HG02763 (cell line): ENCODE results near the gene EIF4E.
A peak's percentile ranks its signal among the peaks of the same experiment; 100 is the strongest.

ENCODE experiments used
- ATAC-seq: cut with Tn5 transposase; IDR thresholded peaks from one replicate; pipeline ENCODE4 v1.9.1; 2021; ENCODE audit warnings: mild to moderate bottlenecking, moderate library complexity; ENCODE audit not compliant: unreplicated experiment

The EIF4E gene, protein sequence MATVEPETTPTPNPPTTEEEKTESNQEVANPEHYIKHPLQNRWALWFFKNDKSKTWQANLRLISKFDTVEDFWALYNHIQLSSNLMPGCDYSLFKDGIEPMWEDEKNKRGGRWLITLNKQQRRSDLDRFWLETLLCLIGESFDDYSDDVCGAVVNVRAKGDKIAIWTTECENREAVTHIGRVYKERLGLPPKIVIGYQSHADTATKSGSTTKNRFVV

DNA sequence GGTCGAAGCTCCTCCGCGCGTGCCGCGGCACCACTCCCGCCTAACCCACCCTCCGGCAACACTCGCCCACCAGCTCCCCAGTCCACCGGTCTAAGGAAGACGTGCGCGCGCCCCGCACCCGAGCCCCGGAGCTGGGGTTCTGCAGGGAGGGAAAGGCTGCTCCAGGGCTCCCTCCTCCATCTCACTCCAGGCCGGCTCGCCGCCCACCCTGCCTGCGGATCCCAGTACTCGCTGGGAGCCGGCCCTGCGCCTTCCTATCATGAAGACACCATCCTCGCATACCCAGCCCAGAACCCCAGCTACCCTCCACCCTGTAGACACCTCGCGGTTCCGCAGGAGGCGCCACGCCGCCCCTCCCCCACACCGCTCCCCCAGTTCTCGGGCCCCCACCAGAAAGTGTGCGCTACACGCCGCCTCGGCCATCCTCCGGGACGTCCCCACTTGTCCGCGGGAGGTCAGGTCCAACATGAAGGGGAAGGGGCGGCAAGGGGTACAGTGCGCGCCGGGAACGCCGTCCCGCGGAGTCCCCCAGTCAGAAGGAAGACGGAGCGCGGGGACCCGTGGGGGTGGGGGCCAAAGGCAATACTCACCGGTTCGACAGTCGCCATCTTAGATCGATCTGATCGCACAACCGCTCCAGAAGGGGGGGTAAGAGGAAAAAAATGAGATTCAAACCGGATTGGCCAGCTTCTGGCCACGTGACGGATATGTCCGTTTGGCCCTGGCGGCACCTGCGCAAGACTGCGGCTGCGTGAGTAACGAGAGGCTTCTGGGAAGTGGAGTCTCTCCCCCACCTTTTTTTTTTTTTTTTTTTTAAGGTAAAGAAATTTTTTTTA lies at the start of gene EIF4E:
Gene EIF4E (minus strand): TSS at position 629 of the 836 bp plus-strand sequence. CDS start 21 bp downstream, at position 608.
- peak; percentile 72 for ATAC-seq

DNA sequence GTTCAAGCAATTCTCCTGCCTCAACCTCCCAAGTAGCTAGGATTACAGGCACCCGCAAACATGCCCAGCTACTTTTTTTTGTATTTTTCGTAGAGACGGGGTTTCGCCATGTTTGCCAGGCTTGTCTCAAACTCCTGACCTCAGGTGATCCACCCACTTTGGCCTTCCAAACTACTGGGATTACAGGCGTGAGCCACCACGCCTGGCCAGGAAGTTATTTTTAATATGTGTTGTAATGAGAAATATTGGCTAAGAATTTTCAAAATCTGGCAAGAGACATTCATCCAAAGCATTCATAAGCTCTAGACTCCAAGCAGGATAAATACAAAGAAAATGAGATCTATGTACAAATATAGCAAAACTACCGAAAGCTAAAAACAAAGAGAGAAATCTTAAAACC lies 48.6 kb upstream of the EIF4E start:
- no peak for ATAC-seq

DNA sequence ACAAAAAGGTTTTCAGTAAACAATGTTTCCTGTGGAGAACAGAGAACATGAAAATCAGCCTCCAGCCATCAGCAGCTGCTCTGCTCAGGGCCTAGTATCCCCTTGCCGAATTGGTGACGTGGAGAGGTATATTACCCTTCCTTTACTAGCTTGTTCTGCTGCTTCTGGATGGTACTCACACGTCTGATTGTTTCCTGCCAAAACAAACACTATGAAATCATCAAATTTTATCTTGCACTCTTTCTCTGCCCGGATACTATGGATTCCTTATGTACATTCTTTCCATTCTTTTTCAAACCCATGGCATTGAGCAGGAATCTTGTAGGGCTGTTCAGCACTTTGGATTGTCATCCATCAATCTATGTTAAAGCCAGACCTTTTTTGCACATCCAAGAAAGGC lies 47.8 kb upstream of the EIF4E start:
- ATAC-seq, result no peak

DNA sequence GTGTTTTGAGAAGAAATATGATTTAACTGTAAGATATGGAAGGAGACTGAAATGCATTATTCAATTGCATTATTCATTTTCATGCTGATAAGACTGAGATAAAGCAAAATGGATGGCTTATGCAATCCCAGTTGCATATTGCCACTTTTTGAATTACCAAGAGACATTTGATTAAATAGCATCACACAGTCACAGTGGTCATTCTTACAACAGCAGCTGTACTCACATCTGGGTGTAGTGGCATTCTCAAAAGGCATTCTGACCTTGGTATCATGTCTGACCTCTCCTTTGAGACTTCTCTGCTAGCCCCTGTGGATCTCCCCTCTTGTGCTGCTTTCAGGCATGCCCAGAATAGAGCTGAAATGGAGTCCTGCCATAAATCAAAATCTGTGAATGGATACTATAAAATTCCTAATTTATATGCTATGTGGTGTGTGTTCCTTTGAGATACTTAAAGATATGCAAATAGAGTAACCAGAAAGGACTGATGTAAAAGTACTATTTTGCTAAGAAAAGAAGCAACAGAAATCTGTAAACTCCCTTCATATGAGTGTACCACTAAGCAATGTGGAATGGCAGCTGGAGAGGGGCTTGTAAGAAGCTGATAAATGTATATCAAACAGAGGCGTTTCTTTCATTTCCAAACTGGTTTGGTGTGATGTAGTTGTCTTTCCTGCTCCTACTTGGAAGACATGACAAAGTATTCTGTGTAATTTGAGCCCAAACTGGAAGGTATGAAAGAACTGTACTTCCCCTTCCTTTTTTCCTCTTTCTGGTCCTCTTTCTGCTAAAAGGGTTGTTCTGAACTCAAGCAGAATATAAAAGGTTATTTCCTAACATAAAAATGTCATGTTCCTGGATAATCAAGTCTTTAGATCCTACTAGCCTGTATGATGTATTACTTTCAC lies 41.2 kb upstream of the EIF4E start:
- no peak for ATAC-seq

DNA sequence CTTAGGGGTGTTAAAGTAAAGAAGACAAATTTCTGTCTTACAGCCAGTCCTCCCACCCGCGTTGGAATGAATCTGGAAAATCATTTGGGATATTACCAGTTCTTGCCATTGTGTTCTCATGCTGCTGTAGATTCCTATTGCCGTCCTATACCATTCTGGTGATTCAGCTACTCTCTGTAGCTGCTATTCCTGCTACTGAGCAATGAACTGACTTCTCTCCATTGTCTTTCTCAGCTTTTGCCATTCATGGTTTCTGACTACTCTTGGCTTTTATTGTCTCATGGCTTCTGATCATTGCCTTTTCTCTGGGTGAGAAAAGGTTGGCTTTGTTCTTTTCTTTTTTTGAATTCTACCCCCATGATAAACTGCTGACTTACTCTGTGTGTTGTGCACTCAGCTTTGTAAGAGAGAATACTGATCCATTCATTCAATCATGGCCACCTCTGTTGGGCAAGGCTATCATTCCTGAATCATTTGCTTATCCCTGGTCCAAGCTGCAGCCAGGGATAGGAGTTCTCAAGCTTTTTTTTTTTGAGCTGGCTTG lies 38.9 kb upstream of the EIF4E start:
- ATAC-seq, result no peak

DNA sequence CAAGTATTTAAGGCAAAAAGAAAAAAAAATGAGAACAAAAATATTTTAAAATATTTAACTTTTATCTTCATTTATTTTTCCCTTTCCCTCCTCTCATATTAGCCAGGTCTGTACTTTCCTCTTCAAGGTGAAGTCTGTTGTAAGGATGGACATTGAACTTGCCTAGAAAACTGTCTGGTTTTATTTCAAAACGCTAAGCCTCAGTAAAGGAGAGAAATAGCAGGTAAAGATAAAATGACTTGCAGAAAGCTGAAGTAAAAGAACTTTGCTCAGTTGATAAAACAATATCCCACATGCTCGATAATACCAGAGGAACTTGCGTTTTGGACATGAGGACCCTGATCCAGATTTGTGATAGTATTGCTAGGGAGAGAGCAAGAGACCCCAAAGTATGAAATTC lies 38.0 kb upstream of the EIF4E start:
- ATAC-seq, result no peak

DNA sequence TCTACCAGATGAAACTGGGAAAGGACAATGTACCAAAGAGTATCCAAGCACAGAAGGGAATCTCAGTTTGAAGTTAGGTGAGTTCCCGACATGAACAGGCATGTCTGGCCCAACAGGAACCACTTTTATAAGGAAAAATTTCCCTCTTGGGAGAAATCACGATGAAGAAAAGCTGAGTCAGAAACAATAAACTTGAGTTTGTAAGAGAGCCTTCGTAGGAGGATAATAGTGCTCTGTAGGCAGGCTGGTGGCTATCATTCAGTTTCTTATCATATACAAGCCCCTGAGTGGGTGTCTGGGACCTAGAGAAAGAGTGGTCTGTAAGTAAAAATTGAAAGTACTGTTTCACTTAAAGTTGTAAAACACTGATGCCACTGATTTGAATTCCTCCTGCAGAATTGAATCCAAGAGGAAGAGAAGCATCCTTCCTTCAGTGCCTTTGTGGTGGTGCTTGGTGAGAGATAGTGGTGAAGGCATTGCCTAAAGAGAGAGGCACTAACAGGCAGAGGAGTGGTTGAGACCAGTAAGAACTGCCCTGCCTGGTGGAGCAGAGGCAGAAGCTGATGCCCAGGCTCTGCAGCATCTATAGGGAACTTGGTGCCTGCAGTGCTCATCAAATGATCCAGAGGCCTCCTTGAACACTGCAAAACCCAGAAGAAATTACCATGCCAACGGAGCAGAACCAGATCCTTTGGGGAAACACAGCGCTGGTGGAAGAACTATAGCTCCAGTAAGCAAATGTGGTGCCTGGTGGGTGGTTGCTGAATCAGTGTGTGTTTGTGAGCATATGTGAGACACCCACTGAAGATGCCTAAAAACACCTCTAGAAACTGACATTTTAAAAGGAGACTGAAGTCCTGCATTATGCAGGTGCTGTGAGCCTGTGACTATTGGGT lies 34.9 kb upstream of the EIF4E start:
- no peak for ATAC-seq

DNA sequence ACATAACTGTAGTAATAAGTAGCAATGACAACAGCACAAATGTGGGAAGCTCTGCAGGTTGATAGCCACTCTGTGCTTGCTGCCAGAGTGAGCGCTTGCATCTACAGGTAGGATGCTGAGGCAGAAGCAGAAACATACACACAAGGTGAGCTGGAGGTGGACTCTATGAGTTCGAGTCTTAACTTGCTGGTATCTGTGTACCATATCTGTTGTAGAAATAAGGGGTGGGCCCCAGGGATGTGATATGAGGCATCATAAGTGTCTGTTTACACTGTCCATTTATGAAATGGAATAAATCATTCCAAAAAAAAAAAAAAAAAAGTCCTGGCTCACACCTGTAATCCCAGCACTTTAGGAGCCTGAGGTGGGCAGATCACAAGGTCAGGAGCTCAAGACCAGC lies 32.8 kb upstream of the EIF4E start:
- no peak for ATAC-seq

DNA sequence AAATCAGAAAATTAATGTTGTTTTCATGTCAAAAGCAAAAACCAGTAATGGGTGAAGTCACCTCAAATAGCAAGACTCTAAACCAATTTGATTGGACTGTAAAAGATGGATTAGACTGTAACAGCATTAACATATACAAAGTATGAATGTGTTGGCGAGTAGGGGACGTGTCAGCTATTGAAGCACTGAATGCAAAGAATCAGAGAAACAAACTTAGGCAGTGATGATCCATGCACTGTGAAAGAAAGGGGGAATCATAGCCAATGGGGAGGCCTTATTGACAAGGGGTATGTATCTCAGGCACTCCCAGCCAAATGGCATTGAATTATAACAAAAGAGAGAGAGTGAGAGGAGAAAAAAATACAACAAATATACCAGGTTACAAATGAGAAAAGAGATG lies 30.5 kb upstream of the EIF4E start:
- no peak for ATAC-seq

DNA sequence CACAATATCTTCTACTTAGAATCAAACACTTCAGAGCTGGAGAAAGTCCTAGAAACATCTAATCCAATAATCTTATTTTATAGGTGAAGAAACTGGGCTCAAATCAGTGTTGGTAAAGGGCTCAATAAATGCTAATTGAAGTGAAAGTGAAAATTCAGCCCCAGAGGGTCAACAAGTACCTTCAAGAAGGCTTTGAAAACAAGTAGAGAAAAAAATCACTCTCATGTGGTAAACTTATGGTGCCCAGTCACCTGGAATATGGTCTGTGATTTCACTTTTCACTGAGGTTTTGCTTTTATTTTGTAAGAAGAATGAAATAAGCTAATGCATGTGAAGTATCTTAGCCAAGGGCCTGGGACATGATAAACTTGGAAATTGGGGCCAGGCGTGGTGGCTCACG lies 29.1 kb upstream of the EIF4E start:
- ATAC-seq, result no peak

DNA sequence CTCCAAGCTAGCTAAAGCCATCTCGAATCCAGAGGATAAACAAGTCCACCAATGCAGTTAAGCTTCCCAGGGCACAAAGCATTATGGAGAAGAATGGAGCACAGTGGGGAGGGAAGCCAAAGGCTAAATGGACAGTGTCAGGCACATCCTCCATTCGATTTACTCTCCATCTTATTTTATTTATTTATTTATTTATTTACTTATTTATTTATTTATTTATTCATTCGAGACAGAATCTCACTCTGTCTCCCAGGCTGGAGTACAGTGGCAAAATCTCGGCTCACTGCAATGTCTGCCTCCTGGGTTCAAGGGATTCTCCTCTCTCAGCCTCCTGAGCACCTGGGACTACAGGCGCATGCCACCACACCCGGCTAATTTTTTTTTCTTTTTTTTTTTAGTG lies 26.3 kb upstream of the EIF4E start:
- ATAC-seq, result no peak

DNA sequence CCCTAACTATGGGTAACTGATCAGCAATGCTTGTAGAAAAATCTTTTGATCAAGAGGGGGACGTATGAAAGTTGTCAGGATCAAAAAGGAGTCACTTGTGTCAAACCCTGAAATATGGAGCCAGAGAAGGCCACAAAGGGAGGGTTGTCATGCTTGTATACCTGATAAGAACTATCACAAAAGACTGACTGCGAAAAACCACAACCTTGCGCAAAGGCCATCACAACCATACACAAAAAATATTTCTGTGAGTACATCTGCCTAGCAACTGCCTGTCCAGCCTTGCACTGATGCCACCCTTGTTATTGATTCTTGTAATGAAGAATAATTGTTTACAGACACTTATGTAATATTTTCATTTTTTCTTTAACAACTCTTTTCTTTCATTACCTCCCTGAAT lies 22.8 kb upstream of the EIF4E start:
- no peak for ATAC-seq

DNA sequence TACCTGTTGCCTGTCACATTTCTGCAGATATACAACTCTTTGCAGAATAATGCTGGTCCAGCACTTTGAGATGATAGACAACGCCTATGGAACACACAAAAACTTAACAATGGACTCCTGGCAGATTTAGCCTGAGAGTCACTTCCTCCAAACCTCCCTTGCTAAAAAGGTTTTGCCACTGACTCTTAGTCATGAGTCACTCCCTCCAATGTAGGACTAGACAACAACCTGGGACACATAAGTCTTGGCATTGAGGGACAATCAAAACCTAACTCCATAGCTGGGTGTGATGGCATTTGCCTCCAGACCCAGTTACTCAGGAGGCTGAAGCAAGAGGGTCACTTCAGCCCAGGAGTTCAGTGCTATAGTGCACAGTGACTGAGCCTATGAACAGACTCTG lies 22.0 kb upstream of the EIF4E start:
- ATAC-seq, result no peak

DNA sequence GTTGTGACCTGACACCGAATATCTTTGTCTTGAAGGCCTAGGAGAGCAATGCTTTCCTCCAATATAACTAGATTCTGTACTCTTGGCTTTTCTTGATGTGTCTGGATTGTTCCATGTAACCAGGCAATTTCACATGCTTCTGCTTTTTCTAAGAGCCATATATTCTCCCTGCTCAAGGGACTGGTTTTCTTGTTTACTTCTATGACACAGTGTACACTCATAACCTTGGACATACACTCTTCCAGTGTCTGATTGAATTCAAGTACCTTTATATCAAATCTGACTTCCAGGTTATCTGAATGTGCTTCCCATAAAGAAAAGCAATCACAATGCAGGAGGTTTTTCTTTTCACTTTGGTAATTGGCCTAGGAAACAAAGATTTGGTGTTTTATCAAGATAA lies 17.4 kb upstream of the EIF4E start:
- ATAC-seq, result no peak

DNA sequence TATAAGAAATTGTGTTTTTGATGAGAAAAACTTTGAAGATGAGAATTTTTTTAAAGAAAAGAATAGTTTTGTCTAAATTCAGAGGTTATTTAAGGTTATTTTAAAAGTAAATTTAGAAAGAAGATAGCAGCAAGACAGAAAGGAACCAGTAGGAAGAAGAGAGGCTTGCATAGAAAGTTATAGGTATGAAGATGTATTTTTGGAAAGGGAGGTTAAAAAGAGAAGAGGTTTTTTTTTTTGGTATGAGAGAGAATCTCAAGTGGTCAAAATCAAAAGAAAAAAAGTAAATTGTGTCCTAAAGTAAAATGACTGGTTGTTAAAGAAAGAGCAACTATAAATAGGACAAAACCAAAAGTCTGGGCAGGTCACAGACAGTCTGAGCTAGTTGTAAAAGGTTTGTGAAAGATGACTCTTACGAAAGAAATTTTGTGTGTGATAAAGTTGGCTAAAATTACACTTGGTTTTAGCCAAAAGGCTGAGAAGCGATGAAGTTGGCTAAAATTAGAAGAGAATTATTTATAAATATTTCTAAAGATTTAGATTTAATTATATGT lies 16.4 kb upstream of the EIF4E start:
- no peak for ATAC-seq

DNA sequence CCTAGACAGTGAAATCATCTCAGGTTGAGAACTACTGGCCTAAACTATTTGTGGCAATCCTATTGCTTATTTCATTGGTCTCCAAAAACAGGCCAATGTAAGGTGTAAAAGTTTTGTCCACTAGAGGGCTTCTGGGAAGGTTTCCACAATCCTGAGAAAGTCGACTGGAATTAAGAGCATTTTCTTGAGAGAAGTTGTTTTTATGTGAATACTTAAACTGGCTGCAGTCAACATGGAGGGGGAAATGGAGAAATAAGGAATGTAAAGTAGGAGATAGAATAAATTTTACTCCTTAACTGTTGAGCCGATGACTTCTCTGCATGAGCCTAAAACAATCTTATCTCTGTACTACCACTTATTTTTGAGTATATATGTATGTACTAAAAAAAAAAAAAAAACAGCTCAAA lies 11.0 kb upstream of the EIF4E start:
- no peak for ATAC-seq

DNA sequence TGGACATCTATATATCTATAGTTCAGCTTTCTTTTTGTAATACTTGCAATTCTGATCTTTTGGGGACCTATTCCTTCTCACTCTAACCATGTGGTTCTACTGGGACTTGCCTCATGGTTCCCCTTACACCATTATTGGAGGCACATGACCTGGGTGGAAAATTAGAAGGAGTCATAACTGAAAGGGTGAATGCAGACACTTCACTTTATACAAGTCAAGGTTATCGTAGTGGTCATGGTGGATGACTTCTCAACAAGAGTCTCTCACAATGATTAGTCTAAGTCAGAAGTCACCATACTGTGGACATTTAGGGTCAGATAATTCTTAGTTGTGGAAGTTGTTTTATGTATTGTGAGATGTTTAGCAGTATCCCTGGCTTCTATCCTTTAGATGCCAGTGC lies 10.5 kb upstream of the EIF4E start:
- no peak for ATAC-seq

DNA sequence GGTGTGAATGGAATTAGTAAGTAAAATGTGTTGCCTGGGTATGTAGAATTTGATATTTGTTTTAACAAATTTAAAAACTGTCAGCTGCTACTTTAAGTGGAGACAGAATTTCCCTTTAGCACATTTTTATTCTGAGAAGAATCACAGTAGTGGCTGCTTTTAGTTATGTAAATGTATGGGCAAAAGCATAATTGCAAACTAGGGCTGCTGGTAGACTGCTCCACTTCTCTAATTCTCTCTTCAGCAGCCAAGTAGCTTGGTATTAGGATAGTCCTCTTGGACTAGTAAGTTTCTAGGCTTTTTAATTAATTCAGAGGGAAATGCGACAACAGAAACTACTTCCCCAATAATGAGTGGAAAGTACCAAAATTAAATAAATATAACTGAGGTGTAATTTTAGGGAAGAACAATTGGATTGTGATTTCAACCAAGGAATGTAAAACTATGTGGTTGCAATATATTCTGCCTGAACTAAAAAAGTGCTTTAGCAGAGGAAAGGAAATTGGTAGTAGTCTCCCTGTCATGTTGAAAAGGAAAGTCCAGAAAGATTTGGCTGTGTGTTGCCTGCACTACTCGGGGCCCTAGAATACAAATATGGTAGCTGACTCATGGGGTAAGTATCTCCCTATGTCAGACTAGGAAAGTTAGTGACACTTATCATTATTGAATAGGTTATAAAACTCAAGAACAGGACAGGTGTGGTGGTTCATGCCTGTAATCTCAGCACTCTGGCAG lies 9.2 kb upstream of the EIF4E start:
- no peak for ATAC-seq

DNA sequence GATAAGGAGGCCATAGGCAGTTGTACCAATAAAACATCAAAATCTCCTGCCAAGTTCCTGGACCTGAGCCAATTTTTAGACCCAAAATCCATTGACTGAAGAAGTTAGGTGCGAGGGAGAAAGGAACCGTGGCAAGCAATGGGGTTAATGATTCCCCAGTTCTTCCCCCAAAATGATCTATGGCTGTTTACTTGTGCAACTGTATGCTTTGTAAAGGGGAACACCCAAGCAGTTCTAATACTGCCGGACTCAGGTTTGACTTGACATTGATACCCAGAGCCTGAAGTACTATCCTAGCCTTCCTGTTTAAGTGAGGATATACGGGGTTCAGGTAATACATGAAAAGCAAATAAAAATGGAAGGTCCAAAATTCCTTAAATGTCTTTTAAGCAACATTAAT lies 6.7 kb upstream of the EIF4E start:
- ATAC-seq, result no peak
